ENCODE measurements around the gene STRADB.

STRADB gene

GRCh38 chr2:201444746-201445465 is 6.6 kb upstream of the STRADB start:
- Histone ChIP-seq H4K20me1 (ENCODE audit: control insufficient read depth, insufficient read depth, low read depth, low read length) (no peaks in the 10 kb centered on the region; the same call in 1 of the 2 replicates), H3K79me2 (ENCODE audit: control insufficient read depth, low read length) (peaks cover 7% of the 10 kb centered on the region), H3K27ac (ENCODE audit: low read depth, low read length) (no peak overlapping the region), H3K9me2 (replicated peaks; ENCODE audit: control insufficient read depth, low read length) (no peaks in the 10 kb centered on the region), H3K27me3 (ENCODE audit: control insufficient read depth, low read length) (no peaks in the 10 kb centered on the region), H3F3A (ENCODE audit: control insufficient read depth, insufficient read depth) (peaks cover 9% of the 10 kb centered on the region; the same call in 1 of the 2 replicates), H3K9me3 (ENCODE audit: control insufficient read depth, insufficient read depth, low read length) (no peaks in the 10 kb centered on the region), H3K4me2 (ENCODE audit: low read length) (no peak overlapping the region), H3K4me1 (ENCODE audit: control insufficient read depth, low read length) (peaks cover 17% of the 10 kb centered on the region), H3K4me3 (ENCODE audit: low read length) (no peak overlapping the region), H3K36me3 (ENCODE audit: control insufficient read depth, low read length) (no peaks in the 10 kb centered on the region)
- no peak for TF ChIP-seq EZH2phosphoT487 (IDR thresholded peaks at IDR 0.05; ENCODE audit: borderline replicate concordance, low read length)

DNA sequence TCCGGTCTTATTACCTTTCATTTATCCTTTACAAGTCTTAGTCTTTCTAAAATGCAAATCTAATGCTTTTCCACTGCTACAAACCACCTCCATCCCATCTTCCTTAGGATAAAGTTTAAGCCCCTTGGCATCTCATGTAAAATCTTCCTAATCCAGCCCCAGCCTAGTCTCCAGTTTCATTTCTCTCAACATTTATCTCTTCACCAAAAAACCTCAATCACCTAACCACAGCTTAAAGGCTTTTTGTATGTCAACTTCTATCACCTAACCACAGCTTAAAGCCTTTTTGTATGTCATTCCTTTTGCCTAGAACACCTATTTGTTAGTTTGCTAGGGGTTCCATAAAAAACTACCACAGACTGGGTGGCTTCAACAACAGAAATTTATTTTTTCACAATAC is 4.5 kb upstream of the STRADB start:
- Histone ChIP-seq H3K27ac (ENCODE audit: low read depth, low read length) (no peak overlapping the region), H3K9me2 (replicated peaks; ENCODE audit: control insufficient read depth, low read length) (no peaks in the 10 kb centered on the region), H3K27me3 (ENCODE audit: control insufficient read depth, low read length) (no peaks in the 10 kb centered on the region; the same call in 1 of the 2 replicates), H3K79me2 (ENCODE audit: control insufficient read depth, low read length) (peaks cover 8% of the 10 kb centered on the region), H3F3A (ENCODE audit: control insufficient read depth, insufficient read depth) (0 out of 2 replicates have a peak, but pooled peaks cover 3% of the 10 kb centered on the region), H3K36me3 (ENCODE audit: control insufficient read depth, low read length) (no peaks in the 10 kb centered on the region), H3K4me1 (ENCODE audit: control insufficient read depth, low read length) (peaks cover 5% of the 10 kb centered on the region), H4K20me1 (ENCODE audit: control insufficient read depth, insufficient read depth, low read depth, low read length) (no peaks in the 10 kb centered on the region; the same call in 1 of the 2 replicates), H3K9me3 (ENCODE audit: control insufficient read depth, insufficient read depth, low read length) (no peaks in the 10 kb centered on the region), H3K4me2 (ENCODE audit: low read length) (no peak overlapping the region), H3K4me3 (ENCODE audit: low read length) (no peak overlapping the region)
- no peak for TF ChIP-seq CTCF (IDR thresholded peaks at IDR 0.05; ENCODE audit: low read depth, low read length, poor library complexity, severe bottlenecking)
- no peak for TF ChIP-seq EZH2phosphoT487 (IDR thresholded peaks at IDR 0.05; ENCODE audit: borderline replicate concordance, low read length)

- H3K79me2 ChIP-seq (ENCODE audit: control insufficient read depth, low read length) = peaks cover 8% of the 10 kb centered on the region
- no peak overlapping the region for H3K4me2 ChIP-seq (ENCODE audit: low read length)
- no peak for TF ChIP-seq CTCF (IDR thresholded peaks at IDR 0.05; ENCODE audit: low read depth, low read length, poor library complexity, severe bottlenecking)
- TF ChIP-seq EZH2phosphoT487 (IDR thresholded peaks at IDR 0.05; ENCODE audit: borderline replicate concordance, low read length) = no peak
- H3K9me2 ChIP-seq (replicated peaks; ENCODE audit: control insufficient read depth, low read length) = no peaks in the 10 kb centered on the region
- no peak overlapping the region for H3K27ac ChIP-seq (ENCODE audit: low read depth, low read length)
- no peak overlapping the region for H3K4me3 ChIP-seq (ENCODE audit: low read length)
- H3K36me3 ChIP-seq (ENCODE audit: control insufficient read depth, low read length) = no peaks in the 10 kb centered on the region
- H4K20me1 ChIP-seq (ENCODE audit: control insufficient read depth, insufficient read depth, low read depth, low read length) = no peaks in the 10 kb centered on the region; the same call in 1 of the 2 replicates
- H3K9me3 ChIP-seq (ENCODE audit: control insufficient read depth, insufficient read depth, low read length) = no peaks in the 10 kb centered on the region
- H3K4me1 ChIP-seq (ENCODE audit: control insufficient read depth, low read length) = peaks cover 10% of the 10 kb centered on the region
- peaks cover 7% of the 10 kb centered on the region for H3K27me3 ChIP-seq (ENCODE audit: control insufficient read depth, low read length)
- H3F3A ChIP-seq (ENCODE audit: control insufficient read depth, insufficient read depth) = 0 out of 2 replicates have a peak, but pooled peaks cover 3% of the 10 kb centered on the region
These were observed 3.5 kb upstream of the STRADB start for GRCh38 chr2:201448061-201448460.

DNA sequence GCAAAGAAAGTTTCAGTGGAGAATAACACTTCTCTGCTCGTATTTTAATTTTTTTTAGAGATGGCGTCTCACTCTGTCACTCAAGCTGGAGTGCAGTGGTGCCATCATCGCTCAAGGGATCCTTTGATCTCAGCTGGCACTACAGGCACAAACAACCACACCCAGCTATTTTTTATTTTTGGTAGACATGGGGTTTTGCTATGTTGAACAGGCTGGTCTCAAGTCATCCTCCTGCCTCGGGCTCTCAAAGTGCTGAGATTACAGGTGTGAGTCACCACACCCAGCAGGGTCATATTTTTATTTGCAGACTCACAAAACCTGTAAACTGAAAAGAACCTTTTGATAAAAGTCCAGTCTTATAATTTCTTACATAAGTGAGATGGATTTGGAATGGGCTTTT is 2.8 kb upstream of the STRADB start:
- Histone ChIP-seq H3K4me2 (ENCODE audit: low read length) (no peak overlapping the region), H3K4me1 (ENCODE audit: control insufficient read depth, low read length) (peaks cover 10% of the 10 kb centered on the region), H3K4me3 (ENCODE audit: low read length) (no peak overlapping the region), H3K9me2 (replicated peaks; ENCODE audit: control insufficient read depth, low read length) (no peaks in the 10 kb centered on the region), H3K36me3 (ENCODE audit: control insufficient read depth, low read length) (no peaks in the 10 kb centered on the region), H3K27ac (ENCODE audit: low read depth, low read length) (no peak overlapping the region), H4K20me1 (ENCODE audit: control insufficient read depth, insufficient read depth, low read depth, low read length) (no peaks in the 10 kb centered on the region; the same call in 1 of the 2 replicates), H3K27me3 (ENCODE audit: control insufficient read depth, low read length) (peaks cover 13% of the 10 kb centered on the region), H3F3A (ENCODE audit: control insufficient read depth, insufficient read depth) (0 out of 2 replicates have a peak, but pooled peaks cover 3% of the 10 kb centered on the region), H3K79me2 (ENCODE audit: control insufficient read depth, low read length) (peaks cover 8% of the 10 kb centered on the region), H3K9me3 (ENCODE audit: control insufficient read depth, insufficient read depth, low read length) (no peaks in the 10 kb centered on the region)
- no peak for TF ChIP-seq EZH2phosphoT487 (IDR thresholded peaks at IDR 0.05; ENCODE audit: borderline replicate concordance, low read length)
- no peak for TF ChIP-seq CTCF (IDR thresholded peaks at IDR 0.05; ENCODE audit: low read depth, low read length, poor library complexity, severe bottlenecking)
